Astrocyte (in vitro differentiated cells and primary cell): ENCODE data around the gene MAGEB1.

Source experiments
- EZH2 ChIP-seq: IDR thresholded peaks from 2 replicates; pipeline ENCODE4 v1.6.1; 2012; ENCODE audit warnings: mild to moderate bottlenecking, low read length, inconsistent platforms; ENCODE audit not compliant: insufficient read depth
- TF ChIP-seq, protein P1 (sequence below): IDR thresholded peaks from 2 replicates; pipeline ENCODE4 v1.5.1; 2011; ENCODE audit warnings: low read depth, mild to moderate bottlenecking, inconsistent platforms, low read length, moderate library complexity; ENCODE audit not compliant: insufficient read depth

DNA sequence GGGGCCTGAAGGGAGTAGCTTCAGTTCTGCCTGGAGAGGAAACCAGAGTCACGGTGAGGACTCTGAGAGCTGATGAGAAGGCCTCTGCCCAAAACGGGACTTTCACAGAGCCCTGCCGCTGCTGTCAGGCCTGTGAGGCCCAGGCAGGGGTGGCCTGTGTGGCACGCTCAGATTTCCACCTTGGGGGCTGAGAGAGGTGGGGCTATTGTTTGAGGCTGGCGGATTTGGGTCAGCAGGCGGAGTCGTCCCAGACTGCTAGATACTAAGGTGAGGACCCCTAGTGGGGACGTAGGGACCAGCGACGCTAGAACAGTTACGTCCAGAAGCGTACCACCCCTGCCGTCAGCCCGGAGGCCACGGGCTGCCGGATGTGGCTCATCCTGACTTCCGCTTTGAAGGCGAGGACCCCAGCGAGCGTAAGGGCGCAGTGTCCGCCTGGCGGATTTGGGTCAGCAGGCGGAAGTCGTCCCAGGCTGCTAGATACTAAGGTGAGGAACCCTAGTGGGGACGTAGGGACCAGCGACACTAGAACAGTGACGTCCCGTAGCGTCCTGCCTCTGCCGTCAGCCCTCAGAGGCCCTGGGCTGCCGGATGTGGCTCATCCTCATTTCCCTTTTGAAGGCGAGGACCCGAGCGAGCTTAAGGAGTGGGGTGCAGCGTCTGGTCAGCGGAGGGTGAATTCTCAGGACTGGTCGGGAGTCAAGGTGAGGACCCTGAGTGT, at the start of gene MAGEB1:
- no peak for TF ChIP-seq EZH2
- TF ChIP-seq, protein P1, sequence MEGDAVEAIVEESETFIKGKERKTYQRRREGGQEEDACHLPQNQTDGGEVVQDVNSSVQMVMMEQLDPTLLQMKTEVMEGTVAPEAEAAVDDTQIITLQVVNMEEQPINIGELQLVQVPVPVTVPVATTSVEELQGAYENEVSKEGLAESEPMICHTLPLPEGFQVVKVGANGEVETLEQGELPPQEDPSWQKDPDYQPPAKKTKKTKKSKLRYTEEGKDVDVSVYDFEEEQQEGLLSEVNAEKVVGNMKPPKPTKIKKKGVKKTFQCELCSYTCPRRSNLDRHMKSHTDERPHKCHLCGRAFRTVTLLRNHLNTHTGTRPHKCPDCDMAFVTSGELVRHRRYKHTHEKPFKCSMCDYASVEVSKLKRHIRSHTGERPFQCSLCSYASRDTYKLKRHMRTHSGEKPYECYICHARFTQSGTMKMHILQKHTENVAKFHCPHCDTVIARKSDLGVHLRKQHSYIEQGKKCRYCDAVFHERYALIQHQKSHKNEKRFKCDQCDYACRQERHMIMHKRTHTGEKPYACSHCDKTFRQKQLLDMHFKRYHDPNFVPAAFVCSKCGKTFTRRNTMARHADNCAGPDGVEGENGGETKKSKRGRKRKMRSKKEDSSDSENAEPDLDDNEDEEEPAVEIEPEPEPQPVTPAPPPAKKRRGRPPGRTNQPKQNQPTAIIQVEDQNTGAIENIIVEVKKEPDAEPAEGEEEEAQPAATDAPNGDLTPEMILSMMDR, result no peak
